DOHH2 (cell line): ENCODE data around the gene KCNJ1.

Experiments
- CTCF ChIP-seq: fragments of 200-600 bp; sonication (generic); IDR thresholded peaks from one replicate; pipeline ENCODE4 v1.5.1; 2014; ENCODE audit warnings: antibody characterized with exemption, mild to moderate bottlenecking, low read depth, low read length; ENCODE audit not compliant: poor library complexity, severe bottlenecking
- EZH2phosphoT487 ChIP-seq: fragments of 200-600 bp; sonication (generic); IDR thresholded peaks from 2 replicates; pipeline ENCODE4 v1.6.1; 2017; ENCODE audit warnings: borderline replicate concordance, mild to moderate bottlenecking, antibody characterized with exemption, low read length, moderate library complexity, mixed read lengths

GRCh38 chr11:128898580-128899344 lies 31.7 kb upstream of the KCNJ1 start:
- no peak for TF ChIP-seq CTCF
- no peak for TF ChIP-seq EZH2phosphoT487
